GM20000 (cell line): Measurements from ENCODE around the gene TMEM134.
"Not testable (repeated sequence)": the region's sequence is repeated elsewhere in the genome, so short reads cannot be mapped to it uniquely, and the experiment has no call there.

Source experiments
- DNase-seq: peaks from one replicate; pipeline ENCODE4 v3.0.0; 2012; ENCODE audit warnings: low spot score
- CTCF ChIP-seq: IDR thresholded peaks from 2 replicates; pipeline ENCODE4 v1.5.1; 2012; ENCODE audit warnings: mild to moderate bottlenecking, control low read depth; ENCODE audit errors: extremely low read depth, missing control alignments

TMEM134 gene

GRCh38 chr11:67468759-67469507, at the start of gene TMEM134:
Gene TMEM134, minus strand, starts transcription at chr11:67469251. Its CDS starts 59 bp downstream, at chr11:67469192.
- peak; percentile 72 for TF ChIP-seq CTCF
- DNase-seq: peak; percentile 98

- TF ChIP-seq CTCF: no peak
- DNase-seq: no peak
Measured at GRCh38 chr11:67517784-67518552, 48.9 kb upstream of the TMEM134 start.

- no peak for DNase-seq
- no peak for TF ChIP-seq CTCF
Measured at GRCh38 chr11:67516806-67517205, 47.8 kb upstream of the TMEM134 start.

- TF ChIP-seq CTCF: no peak
- DNase-seq: no peak
Measured at GRCh38 chr11:67514116-67514515, 45.1 kb upstream of the TMEM134 start.

GRCh38 chr11:67511558-67511957, 42.5 kb upstream of the TMEM134 start:
- DNase-seq: not testable (repeated sequence)

GRCh38 chr11:67510023-67510345, 40.9 kb upstream of the TMEM134 start:
- no peak for DNase-seq
- no peak for TF ChIP-seq CTCF

- no peak for TF ChIP-seq CTCF
- DNase-seq: peak; percentile 98
Measured at GRCh38 chr11:67508486-67509121, 39.6 kb upstream of the TMEM134 start.
